Coronary artery (tissue), 2 donors: Measurements from ENCODE around the gene PCP2.
A peak's percentile ranks its signal among the peaks of the same experiment; 100 is the strongest.

Experiments used
- DNase-seq: peaks from one replicate; pipeline ENCODE4 v3.0.0-alpha.2; 2017; ENCODE audit warnings: low spot score
- H3K27ac ChIP-seq, 2 donors: fragments of 200-600 bp; sonication (generic); one replicate each; pipeline ENCODE4 v1.5.1; 2016 to 2019
- H3K4me3 ChIP-seq: fragments of 200-600 bp; sonication (generic); 2 replicates; pipeline ENCODE4 v1.5.1; 2016; ENCODE audit warnings: mild to moderate bottlenecking, moderate library complexity
- TF ChIP-seq, protein P1 (sequence below): fragments of 200-600 bp; sonication (generic); IDR thresholded peaks from one replicate; pipeline ENCODE4 v1.5.1; 2019; ENCODE audit warnings: antibody characterized with exemption

The PCP2 gene

DNA sequence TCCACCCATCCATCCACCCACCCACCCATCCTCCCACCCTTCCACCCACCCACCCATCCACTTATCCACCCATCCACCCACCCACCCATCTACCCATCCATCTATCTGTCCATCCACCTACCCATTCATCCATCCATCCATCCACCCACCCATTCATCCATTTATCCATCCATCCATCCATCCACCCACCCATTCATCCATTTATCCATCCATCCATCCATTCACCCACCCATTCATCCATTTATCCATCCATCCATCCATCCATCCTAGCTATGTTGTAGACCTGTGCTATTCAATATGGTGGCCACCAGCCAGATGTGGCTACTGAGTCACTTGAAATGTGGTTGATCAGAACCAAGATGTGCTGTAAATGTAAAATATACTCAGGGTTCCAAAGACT, 32.8 kb downstream of the PCP2 start:
- Histone ChIP-seq H3K27ac (no peak overlapping the region), H3K4me3 (no peak overlapping the region)
- TF ChIP-seq, protein P1, sequence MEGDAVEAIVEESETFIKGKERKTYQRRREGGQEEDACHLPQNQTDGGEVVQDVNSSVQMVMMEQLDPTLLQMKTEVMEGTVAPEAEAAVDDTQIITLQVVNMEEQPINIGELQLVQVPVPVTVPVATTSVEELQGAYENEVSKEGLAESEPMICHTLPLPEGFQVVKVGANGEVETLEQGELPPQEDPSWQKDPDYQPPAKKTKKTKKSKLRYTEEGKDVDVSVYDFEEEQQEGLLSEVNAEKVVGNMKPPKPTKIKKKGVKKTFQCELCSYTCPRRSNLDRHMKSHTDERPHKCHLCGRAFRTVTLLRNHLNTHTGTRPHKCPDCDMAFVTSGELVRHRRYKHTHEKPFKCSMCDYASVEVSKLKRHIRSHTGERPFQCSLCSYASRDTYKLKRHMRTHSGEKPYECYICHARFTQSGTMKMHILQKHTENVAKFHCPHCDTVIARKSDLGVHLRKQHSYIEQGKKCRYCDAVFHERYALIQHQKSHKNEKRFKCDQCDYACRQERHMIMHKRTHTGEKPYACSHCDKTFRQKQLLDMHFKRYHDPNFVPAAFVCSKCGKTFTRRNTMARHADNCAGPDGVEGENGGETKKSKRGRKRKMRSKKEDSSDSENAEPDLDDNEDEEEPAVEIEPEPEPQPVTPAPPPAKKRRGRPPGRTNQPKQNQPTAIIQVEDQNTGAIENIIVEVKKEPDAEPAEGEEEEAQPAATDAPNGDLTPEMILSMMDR, result no peak
- DNase-seq, result no peak

DNA sequence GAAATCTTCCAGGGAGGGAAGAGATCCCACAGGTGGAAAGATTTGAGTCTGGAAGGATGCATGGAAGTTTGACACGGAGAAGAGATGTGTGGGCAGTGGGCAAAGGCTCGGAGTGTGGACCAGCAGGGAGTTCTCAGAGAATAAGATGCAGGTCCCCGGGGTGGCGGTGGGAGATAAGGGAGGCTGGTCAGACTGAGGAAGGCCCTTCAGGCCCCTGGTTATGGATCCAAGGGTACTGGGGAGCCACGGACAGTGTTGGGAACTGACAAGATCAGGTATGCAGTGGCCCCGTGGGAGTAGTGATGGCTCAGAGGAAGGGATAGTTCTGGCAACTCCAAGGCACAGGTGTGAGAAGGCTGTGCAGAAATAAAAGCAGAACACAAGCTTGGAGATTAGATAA, 35.3 kb downstream of the PCP2 start:
- H3K4me3 ChIP-seq, result no peak overlapping the region
- TF ChIP-seq, protein P1, result no peak
- no peak overlapping the region for H3K27ac ChIP-seq

DNA sequence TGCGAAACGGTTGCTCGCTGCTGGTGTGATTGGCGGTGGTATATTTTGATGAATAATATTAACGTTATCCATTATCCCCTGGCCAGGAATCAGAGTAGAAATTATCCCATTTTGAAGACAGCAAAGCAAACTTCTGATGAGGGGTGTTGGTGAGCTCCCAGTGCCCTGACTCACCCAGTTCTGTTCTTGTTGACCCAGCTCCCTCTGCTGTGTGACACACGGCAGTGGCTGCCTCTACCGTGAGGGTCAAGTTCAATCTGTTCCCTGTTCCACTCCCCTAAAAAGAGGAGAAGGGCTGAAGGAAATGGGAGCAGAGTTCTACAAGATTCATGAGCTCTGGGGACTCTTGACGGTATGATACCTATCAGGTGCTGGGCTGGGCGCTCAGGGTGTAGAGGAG, 35.8 kb downstream of the PCP2 start:
- no peak overlapping the region for H3K4me3 ChIP-seq
- TF ChIP-seq, protein P1, result no peak

More for the DNA sequence above, 35.3 kb downstream of the PCP2 start:
- DNase-seq, result no peak

DNA sequence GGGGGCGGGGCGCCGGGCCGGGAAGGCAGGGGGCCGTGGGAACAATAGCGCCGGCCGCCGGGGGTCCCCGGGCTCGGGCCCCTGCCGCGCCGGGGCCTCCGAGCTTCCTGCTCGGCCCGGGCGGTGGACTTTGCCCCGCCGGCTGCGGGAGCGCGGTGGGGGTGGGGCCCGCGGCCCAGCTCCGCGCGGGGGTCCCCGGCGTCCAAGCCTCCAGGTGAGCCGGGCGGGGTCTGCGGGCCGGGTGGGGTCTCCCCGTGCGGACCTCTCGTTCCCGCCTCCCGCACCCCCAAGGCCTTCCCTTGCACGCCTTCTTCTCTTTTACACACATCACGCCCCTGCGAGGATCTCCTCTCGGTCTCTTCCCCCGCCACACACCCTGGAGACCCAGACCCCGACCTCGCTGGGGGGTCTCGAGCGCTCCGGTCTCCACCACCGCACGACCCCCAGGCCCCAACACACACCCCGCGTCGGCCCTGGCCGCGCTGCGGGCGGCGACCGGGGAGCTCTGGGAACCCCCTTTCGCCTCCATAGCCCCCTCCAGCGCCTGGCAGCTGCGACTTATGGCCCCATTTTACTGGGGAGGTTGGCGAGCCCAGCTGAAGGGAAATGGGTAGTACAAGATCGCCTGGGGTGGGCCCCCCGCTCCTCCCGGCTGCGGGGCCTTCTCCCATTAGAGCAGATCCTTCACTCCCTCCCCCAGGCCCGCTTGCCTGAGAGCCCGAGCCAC, 37.1 kb downstream of the PCP2 start:
- TF ChIP-seq, protein P1, result no peak
- no peak overlapping the region for H3K27ac ChIP-seq
- no peak for DNase-seq
- peak overlapping the region; percentile 62 for H3K4me3 ChIP-seq

More for the DNA sequence above, 35.8 kb downstream of the PCP2 start:
- no peak for DNase-seq
- no peak overlapping the region for H3K27ac ChIP-seq

DNA sequence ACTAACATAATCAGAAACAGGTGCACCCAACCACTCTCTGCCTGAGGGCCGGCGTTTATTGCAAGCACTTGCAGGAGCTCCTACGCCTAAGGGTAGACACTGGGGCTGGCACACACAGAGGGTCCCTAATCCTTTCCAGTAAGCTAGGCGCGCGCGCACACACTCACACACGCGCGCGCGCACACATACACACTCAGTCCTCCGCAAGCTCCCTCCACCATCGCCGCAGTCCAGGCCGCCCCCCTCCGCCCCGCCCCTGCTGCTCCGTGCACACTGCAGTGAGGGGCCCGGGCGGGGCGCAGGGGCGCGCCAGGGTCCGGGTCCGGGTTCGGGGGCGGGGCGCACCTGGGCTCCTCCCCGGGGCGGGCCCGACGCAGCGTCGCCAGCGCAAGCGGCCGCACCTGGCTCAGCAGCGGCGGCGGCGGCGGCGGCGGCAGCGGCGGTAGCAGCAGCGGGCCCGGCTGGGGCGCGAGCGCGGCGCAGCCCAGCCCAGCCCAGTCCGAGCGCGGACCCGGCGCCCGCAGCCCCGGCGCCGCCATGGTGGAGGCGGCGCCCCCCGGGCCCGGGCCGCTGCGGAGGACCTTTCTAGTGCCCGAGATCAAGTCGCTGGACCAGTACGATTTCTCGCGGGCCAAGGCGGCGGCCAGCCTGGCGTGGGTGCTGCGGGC, 37.9 kb downstream of the PCP2 start, which contains the start of gene CAMSAP3:
Gene CAMSAP3, plus strand, starts transcription at position 398 of the 668 bp plus-strand sequence. Its CDS starts 140 bp downstream, at position 538.
- peak within 1 kb of the TSS; percentile 62 for H3K4me3 ChIP-seq
- TF ChIP-seq, protein P1, result no peak
- no peak for DNase-seq
- no peak within 1 kb of the TSS for H3K27ac ChIP-seq

DNA sequence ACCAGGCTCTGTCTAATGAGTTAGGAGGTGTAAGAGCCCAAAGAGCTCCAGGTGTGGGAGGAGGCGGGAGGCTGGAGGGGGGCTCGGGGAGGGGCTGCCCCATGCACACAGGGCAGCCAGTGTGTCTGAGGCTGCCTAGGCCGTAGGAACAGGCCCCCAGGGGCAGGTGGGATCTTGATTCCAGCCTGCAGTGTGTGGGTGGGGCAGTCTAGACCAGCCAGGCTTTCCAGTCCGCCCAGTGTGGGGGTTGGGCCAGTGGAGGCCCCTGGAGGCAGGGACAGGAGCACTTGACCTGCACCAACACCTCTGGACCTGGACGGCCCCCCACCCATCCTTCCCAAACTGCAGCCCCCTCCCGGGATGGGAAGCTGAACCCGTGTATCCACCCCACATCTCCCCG, 43.3 kb downstream of the PCP2 start:
- DNase-seq, result no peak
- TF ChIP-seq, protein P1, result no peak
- no peak overlapping the region for H3K4me3 ChIP-seq
- no peak overlapping the region for H3K27ac ChIP-seq

DNA sequence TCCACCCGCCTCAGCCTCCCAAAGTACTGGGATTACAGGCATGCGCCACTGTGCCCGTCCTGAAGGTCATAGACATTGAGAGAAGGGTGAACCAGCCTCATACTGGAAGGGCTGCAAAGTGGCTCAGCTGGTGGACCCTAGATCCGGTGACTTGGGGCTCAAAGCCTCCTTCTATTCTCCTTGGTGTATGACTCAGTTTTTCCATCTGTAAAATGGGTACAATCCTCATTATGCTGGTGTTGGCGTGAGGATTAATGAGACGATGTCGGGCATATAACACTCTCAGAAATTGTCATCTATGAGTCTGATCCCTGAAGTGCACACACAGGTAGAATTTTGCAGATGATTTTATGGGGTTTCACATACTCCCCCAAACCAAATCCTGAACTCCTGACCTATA, 43.7 kb downstream of the PCP2 start:
- Histone ChIP-seq H3K4me3 (no peak overlapping the region), H3K27ac (no peak overlapping the region)
- no peak for DNase-seq
- TF ChIP-seq, protein P1, result no peak
